ENCODE results near the gene STX2. TPM values are rescaled to one million over a fixed set of nuclear protein-coding genes. Genes with fewer than 3 reads are reported as not detected.

Gene STX2
- total RNA-seq, 4 donors from 2014 or later: 2.9 to 14.7 (median 4.7) TPM

DNA sequence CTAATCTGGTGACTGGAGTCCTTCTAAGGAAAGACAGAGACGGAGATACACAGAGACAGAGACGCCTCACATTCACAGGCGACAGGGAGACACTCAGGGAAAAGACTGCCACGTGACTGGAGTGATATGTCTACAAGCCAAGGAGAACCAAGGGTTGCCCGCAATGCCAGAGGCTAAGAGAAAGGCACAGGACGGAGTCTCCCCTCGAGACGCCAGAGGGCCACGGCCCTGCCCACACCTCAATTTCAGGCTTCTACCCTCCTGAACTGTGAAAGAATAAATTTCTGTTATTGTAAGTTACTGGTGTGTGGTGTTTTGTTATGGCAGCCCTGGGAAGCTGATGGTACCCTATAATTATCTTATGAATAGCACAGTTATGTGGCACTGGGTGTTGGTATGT lies 21.3 kb upstream of the STX2 start:
- intact Hi-C loops (cut with DNase I; ENCODE audit: low total_unique reads): no loop called here
- TF ChIP-seq, protein P1, sequence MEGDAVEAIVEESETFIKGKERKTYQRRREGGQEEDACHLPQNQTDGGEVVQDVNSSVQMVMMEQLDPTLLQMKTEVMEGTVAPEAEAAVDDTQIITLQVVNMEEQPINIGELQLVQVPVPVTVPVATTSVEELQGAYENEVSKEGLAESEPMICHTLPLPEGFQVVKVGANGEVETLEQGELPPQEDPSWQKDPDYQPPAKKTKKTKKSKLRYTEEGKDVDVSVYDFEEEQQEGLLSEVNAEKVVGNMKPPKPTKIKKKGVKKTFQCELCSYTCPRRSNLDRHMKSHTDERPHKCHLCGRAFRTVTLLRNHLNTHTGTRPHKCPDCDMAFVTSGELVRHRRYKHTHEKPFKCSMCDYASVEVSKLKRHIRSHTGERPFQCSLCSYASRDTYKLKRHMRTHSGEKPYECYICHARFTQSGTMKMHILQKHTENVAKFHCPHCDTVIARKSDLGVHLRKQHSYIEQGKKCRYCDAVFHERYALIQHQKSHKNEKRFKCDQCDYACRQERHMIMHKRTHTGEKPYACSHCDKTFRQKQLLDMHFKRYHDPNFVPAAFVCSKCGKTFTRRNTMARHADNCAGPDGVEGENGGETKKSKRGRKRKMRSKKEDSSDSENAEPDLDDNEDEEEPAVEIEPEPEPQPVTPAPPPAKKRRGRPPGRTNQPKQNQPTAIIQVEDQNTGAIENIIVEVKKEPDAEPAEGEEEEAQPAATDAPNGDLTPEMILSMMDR (IDR thresholded peaks at IDR 0.05): no peak
- no peak for TF ChIP-seq POLR2A (IDR thresholded peaks at IDR 0.05)
- 83 to 89% methylated on average over 9 of the region's 9 CpGs for WGBS, 2 donors
- no peak for DNase-seq (ENCODE audit: low spot score in 2 of 2)
- H3K4me3 ChIP-seq (ENCODE audit: low read depth, poor library complexity, severe bottlenecking): no peak overlapping the region

DNA sequence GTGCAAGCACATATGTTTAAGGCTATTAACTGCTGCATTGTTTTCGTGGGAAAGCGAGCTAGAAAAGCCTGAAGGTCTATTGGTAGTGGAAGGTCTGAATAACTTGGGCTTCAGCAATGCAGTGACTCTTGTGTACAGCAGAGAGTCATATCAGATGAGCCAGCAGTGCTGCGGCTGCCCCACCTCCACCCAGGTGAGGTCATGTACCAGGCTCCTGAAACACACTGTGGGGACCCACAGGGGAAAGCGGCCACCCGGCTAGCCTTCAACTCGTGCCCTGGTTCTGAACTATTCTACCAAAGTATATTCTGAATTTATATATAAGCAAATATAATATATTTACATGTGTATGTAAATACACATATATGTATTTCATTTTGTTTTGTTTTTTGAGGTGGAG lies 20.1 kb upstream of the STX2 start:
- H3K4me3 ChIP-seq (ENCODE audit: low read depth, poor library complexity, severe bottlenecking): no peak overlapping the region
- intact Hi-C loops (cut with DNase I; ENCODE audit: low total_unique reads): no loop called here
- 92 to 94% methylated on average over 6 of the region's 6 CpGs for WGBS, 2 donors
- TF ChIP-seq POLR2A (IDR thresholded peaks at IDR 0.05): no peak
- TF ChIP-seq, protein P1 (IDR thresholded peaks at IDR 0.05): no peak
- DNase-seq (ENCODE audit: low spot score in 2 of 2): no peak

DNA sequence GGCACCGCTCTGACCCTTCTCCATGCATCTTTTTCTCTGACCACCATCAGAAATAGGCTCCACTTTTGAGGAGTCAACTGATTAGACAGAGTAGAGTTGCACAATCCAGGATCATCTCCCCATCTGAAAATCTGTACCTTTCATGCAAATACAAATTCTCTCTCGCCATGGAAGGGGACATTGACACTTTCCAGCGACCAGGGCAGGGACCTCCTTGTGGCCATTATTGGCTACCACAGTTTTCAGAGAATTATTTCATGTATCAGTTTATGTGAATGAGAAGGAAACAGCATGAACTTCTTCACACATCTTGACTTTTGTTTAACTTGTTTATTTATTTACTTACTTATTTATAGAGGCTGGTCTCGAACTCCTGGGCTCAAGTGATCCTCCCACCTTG lies 19.0 kb upstream of the STX2 start:
- WGBS, 2 donors: 89 to 92% methylated on average over 4 of the region's 4 CpGs
- H3K4me3 ChIP-seq (ENCODE audit: low read depth, poor library complexity, severe bottlenecking): no peak overlapping the region
- TF ChIP-seq POLR2A (IDR thresholded peaks at IDR 0.05): no peak
- TF ChIP-seq, protein P1 (IDR thresholded peaks at IDR 0.05): no peak
- no peak for DNase-seq (ENCODE audit: low spot score in 2 of 2)
- intact Hi-C loops (cut with DNase I; ENCODE audit: low total_unique reads): no loop called here

DNA sequence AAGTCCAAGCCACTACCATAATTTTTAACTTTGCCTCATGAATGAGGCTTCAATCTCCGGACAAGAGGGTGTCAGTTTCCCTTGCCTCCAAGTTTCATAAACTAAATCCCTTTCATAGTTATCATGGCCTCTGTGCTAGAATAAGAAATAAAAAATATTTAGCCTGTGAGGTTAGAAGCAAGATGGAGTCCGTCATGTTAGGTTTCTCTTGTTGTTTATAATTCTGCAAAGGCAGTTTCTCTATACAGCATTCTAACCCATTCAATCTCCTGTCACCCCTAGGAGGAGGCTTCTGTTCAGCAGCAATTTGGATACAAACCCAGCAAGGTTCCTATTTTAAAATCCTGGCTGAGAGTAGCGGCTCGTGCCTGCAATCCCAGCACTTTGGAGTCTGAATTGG lies 17.0 kb upstream of the STX2 start:
- no peak overlapping the region for H3K4me3 ChIP-seq (ENCODE audit: low read depth, poor library complexity, severe bottlenecking)
- intact Hi-C loops (cut with DNase I; ENCODE audit: low total_unique reads): no loop called here
- 80 to 82% methylated on average over 4 of the region's 4 CpGs for WGBS, 2 donors
- DNase-seq (ENCODE audit: low spot score in 2 of 2): no peak
- TF ChIP-seq POLR2A (IDR thresholded peaks at IDR 0.05): no peak
- TF ChIP-seq, protein P1 (IDR thresholded peaks at IDR 0.05): no peak

DNA sequence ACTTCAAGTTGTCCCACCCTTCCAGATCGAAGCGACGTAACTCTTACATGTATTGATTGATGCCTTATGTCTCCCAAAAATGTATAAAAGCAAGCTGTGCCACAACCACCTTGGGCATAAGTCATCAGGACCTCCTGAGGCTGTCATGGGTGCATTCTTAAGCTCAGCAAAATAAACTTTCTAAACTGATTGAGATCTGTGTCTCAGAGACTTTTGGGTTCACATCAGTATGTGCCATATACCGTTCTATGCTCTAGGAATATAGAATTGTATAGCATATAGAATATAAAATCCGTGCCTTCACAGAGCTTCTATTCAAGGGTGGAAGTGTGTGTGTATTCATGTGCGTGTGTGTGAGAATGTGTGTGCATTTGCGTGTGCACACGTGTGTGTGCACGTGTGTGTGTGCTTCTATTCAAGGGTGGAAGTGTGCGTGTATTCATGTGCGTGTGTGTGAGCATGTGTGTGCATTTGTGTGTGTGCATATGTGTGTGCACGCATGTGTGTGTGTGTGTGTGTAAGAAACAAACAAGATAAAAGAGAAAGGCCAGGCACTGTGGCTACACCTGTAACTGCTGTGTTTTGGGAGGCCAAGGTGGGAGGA lies 11.5 kb upstream of the STX2 start:
- 69 to 70% methylated on average over 12 of the region's 12 CpGs for WGBS, 2 donors
- TF ChIP-seq POLR2A (IDR thresholded peaks at IDR 0.05): no peak
- TF ChIP-seq, protein P1 (IDR thresholded peaks at IDR 0.05): no peak
- DNase-seq (ENCODE audit: low spot score in 2 of 2): no peak
- H3K4me3 ChIP-seq (ENCODE audit: low read depth, poor library complexity, severe bottlenecking): no peak overlapping the region
- intact Hi-C loops (cut with DNase I; ENCODE audit: low total_unique reads): no loop called here

Measured in lower leg skin (tissue), 4 donors.